ENCODE results near the gene ALG3. TPM values are rescaled to one million over a fixed set of nuclear protein-coding genes. Genes with fewer than 3 reads are reported as not detected.
"Not testable (repeated sequence)": the region's sequence is repeated elsewhere in the genome, so short reads cannot be mapped to it uniquely, and the experiment has no call there.

ALG3 gene
- total RNA-seq, 1 donor from 2014 or later = 30.1 TPM

- intact Hi-C loops (cut with DNase I) = no loop called here
- ATAC-seq (peak in 1 of 2 donors; percentile 33), DNase-seq (no peak)
- no peaks in the 10 kb centered on the region for H3K4me1 ChIP-seq
- H3K27me3 ChIP-seq (ENCODE audit: low read depth) = peaks cover 39% of the 10 kb centered on the region
- H3K36me3 ChIP-seq = no peaks in the 10 kb centered on the region
- no peak within 1 kb of the TSS for H3K27ac ChIP-seq
- no peak within 1 kb of the TSS for H3K4me3 ChIP-seq
- H3K9me3 ChIP-seq = no peaks in the 10 kb centered on the region
- no peak for TF ChIP-seq CTCF (IDR thresholded peaks at IDR 0.05)
These were observed 27.5 kb upstream of the ALG3 start, which contains the start of gene ECE2 for GRCh38 chr3:184275961-184276910. Gene ECE2, plus strand, starts transcription at chr3:184276022. Its CDS starts 132 bp downstream, at chr3:184276154.

GRCh38 chr3:184275381-184275701 lies 26.6 kb upstream of the ALG3 start:
- Histone ChIP-seq H3K9me3 (no peaks in the 10 kb centered on the region), H3K4me3 (no peak overlapping the region), H3K4me1 (no peaks in the 10 kb centered on the region), H3K27ac (no peak overlapping the region), H3K27me3 (ENCODE audit: low read depth) (peaks cover 40% of the 10 kb centered on the region), H3K36me3 (no peaks in the 10 kb centered on the region)
- no peak for DNase-seq
- intact Hi-C loops (cut with DNase I) = no loop called here
- no peak for ATAC-seq
- TF ChIP-seq CTCF (IDR thresholded peaks at IDR 0.05) = no peak

GRCh38 chr3:184272269-184272668 lies 23.5 kb upstream of the ALG3 start:
- no peak overlapping the region for H3K27ac ChIP-seq

GRCh38 chr3:184267249-184267648 lies 18.5 kb upstream of the ALG3 start:
- DNase-seq; H3K4me1 ChIP-seq; H3K36me3 ChIP-seq; intact Hi-C loops (cut with DNase I); H3K9me3 ChIP-seq; H3K27ac ChIP-seq; H3K4me3 ChIP-seq; ATAC-seq: not testable (repeated sequence)
- peaks cover 54% of the 10 kb centered on the region for H3K27me3 ChIP-seq (ENCODE audit: low read depth)

More at GRCh38 chr3:184272269-184272668, 23.5 kb upstream of the ALG3 start:
- Histone ChIP-seq H3K4me3 (no peak overlapping the region), H3K4me1 (no peaks in the 10 kb centered on the region), H3K36me3 (no peaks in the 10 kb centered on the region), H3K9me3 (no peaks in the 10 kb centered on the region), H3K27me3 (ENCODE audit: low read depth) (peaks cover 50% of the 10 kb centered on the region)
- DNase-seq (no peak), ATAC-seq (no peak)
- intact Hi-C loops (cut with DNase I) = no loop called here
- no peak for TF ChIP-seq CTCF (IDR thresholded peaks at IDR 0.05)

- Histone ChIP-seq H3K9me3 (no peaks in the 10 kb centered on the region), H3K4me3 (no peak overlapping the region), H3K27me3 (ENCODE audit: low read depth) (peaks cover 67% of the 10 kb centered on the region), H3K27ac (no peak overlapping the region), H3K36me3 (no peaks in the 10 kb centered on the region), H3K4me1 (peaks cover 23% of the 10 kb centered on the region)
- no peak for TF ChIP-seq CTCF (IDR thresholded peaks at IDR 0.05)
- intact Hi-C loops (cut with DNase I) = no loop called here
- DNase-seq (no peak), ATAC-seq (no peak)
These were observed 14.0 kb upstream of the ALG3 start for GRCh38 chr3:184262764-184263179.

Measured in lower lobe of right lung (tissue), 2 donors.